ENCODE measurements around the gene AKR7A2.
"Not testable (repeated sequence)": the region's sequence is repeated elsewhere in the genome, so short reads cannot be mapped to it uniquely, and the experiment has no call there.

AKR7A2 gene

GRCh38 chr1:19310061-19310460 lies 1.9 kb downstream of the AKR7A2 start:
- H3K4me3 ChIP-seq (ENCODE audit: low read depth, low read length): no peak overlapping the region
- no peak for DNase-seq (ENCODE audit: low read depth)

- no peak overlapping the region for H3K4me3 ChIP-seq (ENCODE audit: low read depth, low read length)
- DNase-seq (ENCODE audit: low read depth): peak; percentile 28
These were observed 2.7 kb downstream of the AKR7A2 start for GRCh38 chr1:19309123-19309813.

- no peak for DNase-seq (ENCODE audit: low read depth)
- H3K4me3 ChIP-seq (ENCODE audit: low read depth, low read length): no peak overlapping the region
These were observed 3.4 kb downstream of the AKR7A2 start for GRCh38 chr1:19308509-19308907.

- no peak for DNase-seq (ENCODE audit: low read depth)
- H3K4me3 ChIP-seq (ENCODE audit: low read depth, low read length): no peak overlapping the region
These were observed 4.0 kb downstream of the AKR7A2 start for GRCh38 chr1:19307794-19308508.

GRCh38 chr1:19306941-19307340 lies 5.0 kb downstream of the AKR7A2 start:
- no peak for DNase-seq (ENCODE audit: low read depth)
- H3K4me3 ChIP-seq (ENCODE audit: low read depth, low read length): no peak overlapping the region

GRCh38 chr1:19305880-19306279 lies 6.1 kb downstream of the AKR7A2 start:
- DNase-seq (ENCODE audit: low read depth): no peak
- H3K4me3 ChIP-seq (ENCODE audit: low read depth, low read length): no peak overlapping the region

GRCh38 chr1:19304081-19304480 lies 7.9 kb downstream of the AKR7A2 start:
- not testable (repeated sequence) for DNase-seq (ENCODE audit: low read depth)

GRCh38 chr1:19300211-19300610 lies 11.7 kb downstream of the AKR7A2 start:
- no peak overlapping the region for H3K4me3 ChIP-seq (ENCODE audit: low read depth, low read length)
- no peak for DNase-seq (ENCODE audit: low read depth)

More at GRCh38 chr1:19304081-19304480, 7.9 kb downstream of the AKR7A2 start:
- not testable (repeated sequence) for H3K4me3 ChIP-seq (ENCODE audit: low read depth, low read length)

GRCh38 chr1:19294638-19295037 lies 17.3 kb downstream of the AKR7A2 start:
- no peak overlapping the region for H3K4me3 ChIP-seq (ENCODE audit: low read depth, low read length)
- no peak for DNase-seq (ENCODE audit: low read depth)

GRCh38 chr1:19289244-19289643 lies 22.7 kb downstream of the AKR7A2 start:
- no peak for DNase-seq (ENCODE audit: low read depth)
- no peak overlapping the region for H3K4me3 ChIP-seq (ENCODE audit: low read depth, low read length)

GRCh38 chr1:19288324-19289241 lies 23.4 kb downstream of the AKR7A2 start, which contains the start of gene AKR7A3:
Gene AKR7A3, minus strand, starts transcription at chr1:19288770. Its CDS starts 61 bp downstream, at chr1:19288709.
- DNase-seq (ENCODE audit: low read depth): not testable (repeated sequence)
- peak within 1 kb of the TSS; percentile 28 for H3K4me3 ChIP-seq (ENCODE audit: low read depth, low read length)

GRCh38 chr1:19287436-19288185 lies 24.3 kb downstream of the AKR7A2 start:
- H3K4me3 ChIP-seq (ENCODE audit: low read depth, low read length): no peak overlapping the region
- no peak for DNase-seq (ENCODE audit: low read depth)

- not testable (repeated sequence) for H3K4me3 ChIP-seq (ENCODE audit: low read depth, low read length); DNase-seq (ENCODE audit: low read depth)
These were observed 26.1 kb downstream of the AKR7A2 start for GRCh38 chr1:19285807-19286206.

- H3K4me3 ChIP-seq (ENCODE audit: low read depth, low read length); DNase-seq (ENCODE audit: low read depth): not testable (repeated sequence)
These were observed 26.6 kb downstream of the AKR7A2 start for GRCh38 chr1:19285366-19285765.

GRCh38 chr1:19284881-19285280 lies 27.1 kb downstream of the AKR7A2 start:
- no peak overlapping the region for H3K4me3 ChIP-seq (ENCODE audit: low read depth, low read length)

GRCh38 chr1:19283891-19284290 lies 28.1 kb downstream of the AKR7A2 start:
- no peak for DNase-seq (ENCODE audit: low read depth)
- H3K4me3 ChIP-seq (ENCODE audit: low read depth, low read length): no peak overlapping the region

More at GRCh38 chr1:19284881-19285280, 27.1 kb downstream of the AKR7A2 start:
- DNase-seq (ENCODE audit: low read depth): no peak

- no peak overlapping the region for H3K4me3 ChIP-seq (ENCODE audit: low read depth, low read length)
- no peak for DNase-seq (ENCODE audit: low read depth)
These were observed 37.3 kb downstream of the AKR7A2 start for GRCh38 chr1:19274636-19275035.

GRCh38 chr1:19273844-19274531 lies 38.0 kb downstream of the AKR7A2 start:
- DNase-seq (ENCODE audit: low read depth); H3K4me3 ChIP-seq (ENCODE audit: low read depth, low read length): not testable (repeated sequence)

All from skeletal muscle cell (primary cell).